Sigmoid colon (tissue), 4 donors: ENCODE results near the gene CASTOR2.

Experiments used
- CTCF ChIP-seq, 4 experiments: fragments of 450-650 bp in 3 of 4; fragments of 200-600 bp in 1 of 4; IDR thresholded peaks; one replicate each; pipeline ENCODE4 v1.5.1; 2016 to 2019; ENCODE audit warnings: antibody characterized with exemption in 4 of 4, mild to moderate bottlenecking in 3 of 4, moderate library complexity in 2 of 4
- POLR2A ChIP-seq, 2 donors: fragments of 450-650 bp; IDR thresholded peaks; one replicate each; pipeline ENCODE4 v1.6.1; 2016; ENCODE audit warnings: antibody characterized with exemption in 2 of 2, mild to moderate bottlenecking in 2 of 2, moderate library complexity in 2 of 2
- POLR2AphosphoS5 ChIP-seq, 4 donors: sonication (generic); formaldehyde crosslinking; IDR thresholded peaks; one replicate each; pipeline ENCODE4 v1.6.1; 2017; ENCODE audit warnings: antibody characterized with exemption in 4 of 4

GRCh38 chr7:75048435-75049379, 84.2 kb downstream of the CASTOR2 start:
- TF ChIP-seq POLR2AphosphoS5 (IDR thresholded peaks at IDR 0.05) (no peak), CTCF (IDR thresholded peaks at IDR 0.05) (no peak), POLR2A (IDR thresholded peaks at IDR 0.05) (no peak)
